Measurements from ENCODE around the gene NUAK2. TPM values are rescaled to one million over a fixed set of nuclear protein-coding genes. Genes with fewer than 3 reads are reported as not detected.

Gene NUAK2
- total RNA-seq, 1 donor from 2014 or later = 1.2 TPM

DNA sequence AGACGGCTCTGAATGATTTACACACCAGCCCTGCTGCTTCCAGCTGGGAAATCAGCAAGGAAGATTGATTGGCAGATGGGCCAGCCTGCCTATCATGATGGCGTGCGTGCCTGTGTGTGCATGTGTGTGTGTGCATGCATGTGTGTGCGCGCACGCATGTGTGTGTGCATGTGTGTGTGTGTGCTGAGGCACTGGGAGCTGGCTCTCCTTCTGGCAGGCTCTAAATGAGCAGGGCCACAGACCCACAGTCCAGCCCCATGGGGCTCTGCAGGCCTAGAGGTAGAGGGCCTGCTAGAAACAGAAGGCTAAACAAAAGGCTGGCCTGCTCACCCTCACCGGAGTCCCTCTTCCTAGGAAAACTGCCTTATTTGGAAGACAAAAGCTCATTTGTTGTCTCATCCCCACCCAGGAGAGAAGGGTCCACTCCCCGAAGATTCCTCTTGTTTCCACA lies 29.2 kb upstream of the NUAK2 start:
- DNase-seq = no peak
- intact Hi-C loops (cut with DNase I) = loop anchor here (10.0 kb wide), 1 partner anchor 134 kb away; no protein-coding TSS in a partner anchor
- no peak for ATAC-seq (ENCODE audit: poor library complexity)

DNA sequence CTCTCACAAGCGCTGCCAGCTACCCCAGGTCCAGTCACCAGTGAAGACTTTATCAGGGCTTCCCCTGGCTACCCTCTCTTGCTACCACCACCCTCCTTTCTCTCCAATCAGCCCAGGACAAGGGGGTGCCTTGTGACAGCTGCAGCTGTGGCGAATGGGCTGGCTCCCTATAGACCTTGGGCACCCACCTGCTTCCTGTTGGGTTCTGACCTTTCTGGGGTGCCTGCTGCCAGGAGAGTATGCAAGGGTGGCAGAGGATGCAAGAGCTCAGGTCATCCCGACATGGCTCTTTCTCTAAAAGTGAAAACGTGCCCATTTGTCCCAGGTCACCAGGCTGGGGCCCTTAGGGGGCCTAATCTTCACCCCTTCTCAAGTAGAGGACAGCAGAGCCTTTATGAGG lies 28.6 kb upstream of the NUAK2 start:
- ATAC-seq (ENCODE audit: poor library complexity) = no peak
- no peak for DNase-seq
- intact Hi-C loops (cut with DNase I) = loop anchor here (10.0 kb wide), 1 partner anchor 135 kb away; no protein-coding TSS in a partner anchor

- DNase-seq = no peak
- no peak for ATAC-seq (ENCODE audit: poor library complexity)
- intact Hi-C loops (cut with DNase I) = no loop called here
These were observed 27.3 kb upstream of the NUAK2 start for GRCh38 chr1:205348554-205349487.

- intact Hi-C loops (cut with DNase I) = no loop called here
- ATAC-seq (ENCODE audit: poor library complexity) (no peak), DNase-seq (no peak)
These were observed 25.5 kb upstream of the NUAK2 start for GRCh38 chr1:205346956-205347574.

DNA sequence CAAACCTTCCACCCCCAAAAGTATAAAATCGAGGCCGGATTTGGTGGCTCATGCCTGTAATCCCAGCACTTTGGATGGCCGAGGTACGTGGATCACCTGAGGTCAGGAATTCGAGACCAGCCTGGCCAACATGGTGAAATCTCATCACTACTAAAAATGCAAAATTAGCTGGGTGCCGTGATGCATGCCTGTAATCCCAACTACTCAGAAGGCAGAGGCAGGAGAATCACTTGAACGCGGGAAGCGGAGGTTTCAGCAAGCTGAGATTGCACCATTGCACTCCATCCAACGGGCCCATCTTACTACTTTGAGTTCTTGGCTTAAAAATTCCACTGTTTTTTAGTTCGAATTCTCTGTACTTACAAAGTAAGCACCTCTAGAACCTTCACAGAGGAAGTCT lies 24.2 kb upstream of the NUAK2 start:
- intact Hi-C loops (cut with DNase I) = no loop called here
- DNase-seq (no peak), ATAC-seq (ENCODE audit: poor library complexity) (no peak)

- peak; percentile 37 for ATAC-seq (ENCODE audit: poor library complexity)
- DNase-seq = peak; percentile 45
- intact Hi-C loops (cut with DNase I) = no loop called here
These were observed 22.8 kb upstream of the NUAK2 start for GRCh38 chr1:205344066-205344928.

DNA sequence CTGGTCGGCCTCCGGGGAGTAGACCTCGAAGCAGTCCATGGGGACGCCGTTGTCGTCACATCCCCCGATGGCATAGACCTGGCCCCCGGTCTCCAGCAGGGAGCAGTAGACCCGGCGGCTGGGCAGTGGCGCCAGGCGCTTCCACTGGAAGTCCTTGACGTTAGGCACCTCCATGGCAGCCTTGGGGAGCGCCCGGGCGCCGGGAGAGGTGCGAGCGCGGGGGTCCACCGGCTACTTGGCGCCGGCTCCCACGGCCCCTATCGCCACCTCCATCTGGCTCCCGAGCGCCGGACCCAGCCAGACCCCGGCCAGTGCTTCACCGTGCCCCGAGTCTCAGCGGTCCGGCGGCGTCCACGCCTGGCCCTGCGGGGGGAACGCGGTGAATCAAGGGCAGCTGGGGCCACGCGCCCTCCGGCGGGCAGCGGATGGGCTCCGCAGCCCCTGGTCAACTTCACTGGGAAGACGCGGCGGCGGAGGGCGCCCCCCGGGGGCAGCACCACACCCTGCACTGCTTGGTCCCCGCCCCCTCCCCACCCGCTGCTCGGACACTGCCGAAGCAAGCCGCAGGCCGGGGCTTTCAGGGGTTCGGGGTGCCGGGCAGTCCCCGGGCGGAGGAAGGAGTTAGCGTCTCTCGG lies 22.0 kb upstream of the NUAK2 start:
- no peak for DNase-seq

DNA sequence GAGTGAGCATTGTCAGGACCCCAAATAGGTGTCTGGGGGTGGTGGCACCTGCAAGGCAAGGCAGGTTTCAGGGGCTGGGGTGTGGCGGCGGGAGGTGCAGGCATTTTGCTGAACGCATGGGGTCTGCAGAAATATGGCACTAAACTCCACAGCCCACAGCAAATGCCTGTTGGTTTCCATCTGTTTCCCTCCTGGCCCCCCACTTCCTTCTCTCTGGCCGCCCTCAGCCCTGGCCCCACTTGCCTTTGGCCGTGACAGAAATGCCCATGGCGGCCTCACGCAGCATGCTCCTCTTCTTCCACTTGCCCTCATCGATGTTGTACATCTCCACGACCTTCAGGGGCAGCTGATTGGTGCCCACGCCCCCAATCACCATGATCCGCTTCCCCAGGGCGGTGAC lies 21.4 kb upstream of the NUAK2 start:
- intact Hi-C loops (cut with DNase I) = no loop called here
- no peak for ATAC-seq (ENCODE audit: poor library complexity)
- no peak for DNase-seq

More for the DNA sequence above, 22.0 kb upstream of the NUAK2 start:
- intact Hi-C loops (cut with DNase I) = no loop called here
- peak; percentile 42 for ATAC-seq (ENCODE audit: poor library complexity)

DNA sequence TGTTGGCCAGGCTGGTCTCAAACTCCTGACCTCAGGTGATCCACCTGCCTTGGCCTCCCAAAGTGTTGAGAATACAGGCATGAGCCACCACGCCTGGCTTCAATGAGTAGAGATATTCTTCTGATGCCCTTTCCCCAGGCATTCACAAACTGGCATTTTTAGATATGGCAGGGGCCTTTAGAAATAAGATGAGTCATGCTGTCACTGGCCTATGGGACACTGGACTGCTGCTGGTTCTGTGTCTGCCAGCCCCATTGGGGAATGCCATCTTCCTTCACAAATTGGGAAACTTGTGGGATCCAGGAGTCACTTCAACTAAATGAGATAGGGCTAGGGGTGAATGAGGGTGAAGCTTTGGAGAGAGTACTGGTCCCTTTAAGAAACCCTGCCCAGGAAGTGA lies 19.1 kb upstream of the NUAK2 start:
- ATAC-seq (ENCODE audit: poor library complexity) = no peak
- DNase-seq = no peak
- intact Hi-C loops (cut with DNase I) = no loop called here

- no peak for ATAC-seq (ENCODE audit: poor library complexity)
- intact Hi-C loops (cut with DNase I) = no loop called here
- no peak for DNase-seq
These were observed 18.2 kb upstream of the NUAK2 start for GRCh38 chr1:205339717-205340116.

GRCh38 chr1:205339197-205339702 lies 17.7 kb upstream of the NUAK2 start:
- DNase-seq = no peak
- intact Hi-C loops (cut with DNase I) = no loop called here
- no peak for ATAC-seq (ENCODE audit: poor library complexity)

DNA sequence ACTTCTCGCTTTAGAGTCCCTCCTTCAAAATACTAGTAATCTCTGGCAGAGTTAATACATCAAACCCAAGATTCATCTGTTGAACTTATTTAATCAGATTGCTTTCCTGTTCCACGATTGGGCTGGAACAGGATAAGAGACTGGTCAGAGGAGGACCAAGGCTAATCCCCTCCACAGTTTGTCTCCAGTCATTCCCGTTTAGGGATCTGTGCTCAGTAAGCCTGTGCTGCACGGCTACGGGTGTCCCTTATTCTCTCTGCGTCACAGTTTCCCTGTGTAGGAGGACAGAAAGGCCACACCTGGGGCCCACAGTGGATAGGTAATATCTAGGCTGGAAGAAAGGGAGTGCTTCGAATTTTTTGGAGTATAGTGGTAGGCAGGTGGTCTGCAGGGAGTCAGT lies 16.5 kb upstream of the NUAK2 start:
- ATAC-seq (ENCODE audit: poor library complexity) (no peak), DNase-seq (no peak)
- intact Hi-C loops (cut with DNase I) = no loop called here

DNA sequence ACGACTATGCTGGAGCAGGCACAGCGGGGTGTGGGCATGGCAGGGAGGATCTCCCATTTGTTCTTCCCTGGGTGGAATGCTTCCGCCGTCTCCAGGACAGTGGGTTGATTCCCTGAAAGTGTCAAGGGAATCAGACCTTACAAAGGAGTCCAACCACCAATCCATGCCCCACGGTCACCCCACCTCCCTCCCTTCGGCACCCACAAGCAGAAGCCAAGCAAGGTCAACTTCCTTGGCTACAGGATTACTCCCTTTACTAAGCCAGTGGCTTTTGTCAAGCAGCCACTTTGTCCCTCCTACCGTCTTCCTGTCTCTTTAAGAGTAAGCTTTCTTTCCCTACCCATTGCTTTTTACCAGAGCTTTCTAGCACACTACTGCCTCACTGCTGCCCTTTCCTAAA lies 15.9 kb upstream of the NUAK2 start:
- intact Hi-C loops (cut with DNase I) = no loop called here
- DNase-seq = no peak
- no peak for ATAC-seq (ENCODE audit: poor library complexity)

DNA sequence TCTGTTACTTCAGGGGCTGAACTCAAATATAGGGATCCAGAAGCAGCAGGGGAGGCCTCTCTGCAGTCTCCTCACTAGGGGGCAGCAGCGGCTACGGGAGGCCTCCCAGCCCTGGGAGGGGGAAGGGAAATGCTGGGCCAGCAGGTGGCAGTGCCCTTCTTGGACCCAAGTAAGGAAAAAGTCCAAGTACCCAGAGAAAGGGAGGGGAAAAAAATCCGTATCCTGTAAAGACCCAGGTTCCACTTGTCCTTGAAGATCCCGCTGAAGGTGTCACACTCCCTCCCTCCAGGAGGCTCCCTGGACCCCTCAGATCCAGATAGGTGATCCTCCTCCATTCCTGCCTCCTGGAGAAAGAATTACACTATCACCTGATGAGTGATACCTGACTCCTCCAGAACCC lies 14.1 kb upstream of the NUAK2 start:
- ATAC-seq (ENCODE audit: poor library complexity) (peak; percentile 87), DNase-seq (peak; percentile 79)
- intact Hi-C loops (cut with DNase I) = no loop called here

GRCh38 chr1:205332015-205332791 lies 10.7 kb upstream of the NUAK2 start:
- ATAC-seq (ENCODE audit: poor library complexity) (no peak), DNase-seq (no peak)
- intact Hi-C loops (cut with DNase I) = no loop called here

- intact Hi-C loops (cut with DNase I) = no loop called here
- ATAC-seq (ENCODE audit: poor library complexity) (no peak), DNase-seq (no peak)
These were observed 8.6 kb upstream of the NUAK2 start for GRCh38 chr1:205330150-205330549.

- DNase-seq = no peak
- intact Hi-C loops (cut with DNase I) = no loop called here
- no peak for ATAC-seq (ENCODE audit: poor library complexity)
These were observed 8.2 kb upstream of the NUAK2 start for GRCh38 chr1:205329719-205330118.

DNA sequence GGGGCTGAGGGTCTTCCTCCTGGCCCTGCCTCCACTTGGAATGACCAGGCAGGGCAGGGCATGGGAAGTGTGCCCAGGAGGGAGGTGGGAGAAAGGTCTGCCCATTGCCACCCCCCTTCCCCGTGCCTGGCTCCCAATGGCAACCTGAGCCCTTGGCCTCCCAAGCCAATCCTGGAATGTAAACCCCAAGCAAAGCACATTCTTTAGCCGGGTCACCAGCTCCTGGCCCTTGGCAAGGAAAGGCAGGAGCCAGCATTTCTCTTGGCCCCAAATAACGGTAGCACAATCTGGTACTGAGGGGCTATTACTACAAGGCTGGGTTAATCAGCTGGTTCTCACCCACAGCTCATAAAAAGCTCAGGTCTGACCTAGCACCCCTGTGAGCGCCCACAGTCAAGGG lies 6.9 kb upstream of the NUAK2 start:
- intact Hi-C loops (cut with DNase I) = no loop called here
- ATAC-seq (ENCODE audit: poor library complexity) (no peak), DNase-seq (no peak)
